Putamen (tissue), 1 donor: ENCODE results near the gene NOC4L.
"Not testable (repeated sequence)": the region's sequence is repeated elsewhere in the genome, so short reads cannot be mapped to it uniquely, and the experiment has no call there.

ENCODE experiments used
- DNase-seq: peaks from one replicate; pipeline ENCODE4 v3.0.0-alpha.2; 2016; ENCODE audit warnings: low spot score

NOC4L gene

GRCh38 chr12:132142679-132143335 lies 1.4 kb upstream of the NOC4L start:
- no peak for DNase-seq

- no peak for DNase-seq
Observed at GRCh38 chr12:132143336-132144071, 753 bp upstream of the NOC4L start.

GRCh38 chr12:132144810-132145168 lies 532 bp downstream of the NOC4L start:
- DNase-seq = no peak

- no peak for DNase-seq
Observed at GRCh38 chr12:132145334-132145733, 1.1 kb downstream of the NOC4L start.

GRCh38 chr12:132146098-132146497 lies 1.8 kb downstream of the NOC4L start:
- DNase-seq = no peak

GRCh38 chr12:132146772-132147422 lies 2.6 kb downstream of the NOC4L start:
- DNase-seq = no peak

GRCh38 chr12:132147423-132148367 lies 3.4 kb downstream of the NOC4L start:
- DNase-seq = no peak

- DNase-seq = no peak
Observed at GRCh38 chr12:132148368-132149045, 4.2 kb downstream of the NOC4L start.

- DNase-seq = not testable (repeated sequence)
Observed at GRCh38 chr12:132149526-132149925, 5.3 kb downstream of the NOC4L start.

- no peak for DNase-seq
Observed at GRCh38 chr12:132150780-132151144, 6.5 kb downstream of the NOC4L start.

- DNase-seq = no peak
Observed at GRCh38 chr12:132151145-132151765, 7.0 kb downstream of the NOC4L start.

GRCh38 chr12:132151766-132152410 lies 7.6 kb downstream of the NOC4L start:
- DNase-seq = no peak

- DNase-seq = no peak
Observed at GRCh38 chr12:132152411-132152821, 8.2 kb downstream of the NOC4L start.

- no peak for DNase-seq
Observed at GRCh38 chr12:132152953-132153352, 8.7 kb downstream of the NOC4L start.

GRCh38 chr12:132153501-132154340 lies 9.5 kb downstream of the NOC4L start:
- no peak for DNase-seq

GRCh38 chr12:132154341-132154761 lies 10.1 kb downstream of the NOC4L start:
- DNase-seq = no peak

- DNase-seq = no peak
Observed at GRCh38 chr12:132154941-132155770, 10.9 kb downstream of the NOC4L start.

- no peak for DNase-seq
Observed at GRCh38 chr12:132155771-132156572, 11.7 kb downstream of the NOC4L start.
